Stimulated activated naive CD8-positive, alpha-beta T cell treated with anti-CD3 and anti-CD28 coated beads, Interleukin-15, amount 100 ng/mL, for 72 hours (primary cell): ENCODE results near the gene NLRC5.
"Not testable (repeated sequence)": the region's sequence is repeated elsewhere in the genome, so short reads cannot be mapped to it uniquely, and the experiment has no call there.

Experiments
- ATAC-seq: fragments of 150-1000 bp; cut with Tn5 transposase; 2 replicates; pipeline ENCODE4 v1.10.0; 2021; ENCODE audit warnings: mild to moderate bottlenecking, moderate library complexity
- DNase-seq, 2 donors: peaks; one replicate each; pipeline ENCODE4 v3.0.0; 2021 to 2022
- H3K27ac Mint-ChIP-seq, 2 donors: one replicate each; pipeline ENCODE4 v1.8.0; 2022; ENCODE audit warnings: mild to moderate bottlenecking in 2 of 2, mixed read lengths in 2 of 2, moderate library complexity in 2 of 2
- H3K27me3 Mint-ChIP-seq: one replicate; pipeline ENCODE4 v1.8.0; 2022; ENCODE audit warnings: mixed read lengths
- H3K4me1 Mint-ChIP-seq: one replicate; pipeline ENCODE4 v1.8.0; 2022; ENCODE audit warnings: mild to moderate bottlenecking, mixed read lengths
- H3K4me3 Mint-ChIP-seq, 2 donors: one replicate each; pipeline ENCODE4 v1.8.0; 2022; ENCODE audit warnings: mild to moderate bottlenecking in 2 of 2, mixed read lengths in 2 of 2, moderate library complexity in 1 of 2
- H3K9me3 Mint-ChIP-seq, 2 donors: one replicate each; pipeline ENCODE4 v1.8.0; 2022; ENCODE audit warnings: mixed read lengths in 2 of 2

The NLRC5 gene

DNA sequence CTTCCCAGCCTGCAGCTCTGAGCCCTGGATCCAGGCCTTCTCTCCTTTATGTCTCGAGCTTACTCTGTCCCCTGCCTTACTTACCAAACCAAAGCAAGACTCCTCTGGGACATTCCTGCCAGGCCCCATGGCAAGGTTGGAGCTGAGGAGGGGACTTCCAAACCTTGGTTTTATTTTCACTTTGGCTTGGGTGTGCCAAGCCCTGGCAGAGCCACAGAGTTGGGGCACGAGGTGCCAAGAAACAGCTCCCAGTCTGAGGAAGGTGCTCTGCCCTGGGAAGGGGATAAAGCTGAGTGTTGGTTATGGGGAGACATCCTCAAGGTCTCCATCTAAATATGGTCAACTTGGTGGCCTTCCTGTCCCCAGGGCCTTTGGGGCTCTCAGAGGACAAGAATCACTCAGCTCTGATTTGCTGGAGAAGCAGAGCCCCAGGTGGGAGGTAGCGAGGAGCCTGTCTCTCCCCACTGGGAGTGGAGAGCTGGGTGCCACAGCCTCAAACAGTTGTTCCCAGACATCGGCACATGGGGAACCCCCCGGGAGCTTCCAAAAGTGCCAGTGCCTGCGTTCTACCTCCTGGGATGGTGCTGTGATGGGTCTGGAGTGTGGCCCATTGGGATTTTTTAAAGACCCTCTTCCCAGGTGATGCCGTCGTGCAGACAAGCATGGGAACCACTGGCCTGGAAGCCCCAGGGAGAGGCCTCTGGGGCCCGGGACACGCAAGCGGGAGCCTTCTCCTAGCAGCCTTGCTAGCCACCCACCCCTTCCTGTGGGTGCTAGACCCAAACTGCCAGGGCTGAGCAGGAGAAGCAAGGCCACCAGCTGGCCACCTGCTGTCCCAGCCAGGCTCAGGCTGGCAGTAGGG, 10.3 kb downstream of the NLRC5 start:
- peaks cover 100% of the 10 kb centered on the region for H3K4me1 Mint-ChIP-seq
- peak overlapping the region; percentile 94 to 98 for H3K27ac Mint-ChIP-seq
- ATAC-seq (peak; percentile 57), DNase-seq (peak in 1 of 2 donors; percentile 44)
- H3K9me3 Mint-ChIP-seq, result peaks cover 0 to 5% of the 10 kb centered on the region in 2 donors
- no peaks in the 10 kb centered on the region for H3K27me3 Mint-ChIP-seq
- peak overlapping the region; percentile 72 to 86 for H3K4me3 Mint-ChIP-seq

GRCh38 chr16:57000271-57001025, 11.1 kb downstream of the NLRC5 start:
- no peaks in the 10 kb centered on the region for H3K27me3 Mint-ChIP-seq
- DNase-seq, result peak in 1 of 2 donors; percentile 65

DNA sequence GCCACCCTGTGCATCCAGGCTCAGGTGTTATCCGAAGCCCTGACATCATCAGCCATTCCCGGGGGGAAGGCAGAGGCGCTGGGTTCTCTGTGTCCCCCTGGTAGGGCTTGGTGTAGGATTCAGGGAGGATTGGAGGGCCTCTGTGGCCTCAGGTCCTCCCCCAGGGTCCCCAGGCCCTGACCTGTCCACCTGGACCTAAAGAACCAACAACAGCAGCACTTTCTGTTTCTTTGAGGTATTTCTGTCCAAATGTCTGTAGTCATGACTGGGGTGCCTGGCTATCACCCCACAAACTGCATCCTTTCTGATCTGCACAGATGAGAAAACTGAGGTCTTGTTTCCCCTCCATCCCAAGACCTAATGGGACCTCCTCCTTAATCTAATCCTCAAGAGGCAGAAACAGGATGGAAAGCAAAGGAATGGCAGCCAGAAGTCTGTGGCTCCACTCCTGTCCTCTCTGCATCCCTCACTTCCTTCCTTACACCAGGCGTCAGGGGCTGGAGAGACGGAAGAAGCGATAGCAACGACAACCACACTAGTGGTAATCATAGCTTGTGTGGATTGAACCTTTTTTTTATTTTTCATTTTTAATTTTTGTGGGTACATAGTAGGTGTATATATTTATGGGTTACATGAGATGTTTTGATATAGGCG, 11.8 kb downstream of the NLRC5 start:
- Mint-ChIP-seq H3K4me1 (peaks cover 100% of the 10 kb centered on the region), H3K27me3 (no peaks in the 10 kb centered on the region), H3K9me3 (peaks cover 0 to 5% of the 10 kb centered on the region in 2 donors), H3K27ac (peak overlapping the region; percentile 90 to 98), H3K4me3 (peak overlapping the region; percentile 72 to 86)
- DNase-seq, result no peak
- no peak for ATAC-seq

More at GRCh38 chr16:57000271-57001025, 11.1 kb downstream of the NLRC5 start:
- Mint-ChIP-seq H3K9me3 (peaks cover 0 to 5% of the 10 kb centered on the region in 2 donors), H3K4me1 (peaks cover 100% of the 10 kb centered on the region), H3K4me3 (peak overlapping the region; percentile 72 to 86), H3K27ac (peak overlapping the region; percentile 94 to 98)
- ATAC-seq, result peak; percentile 87

- no peak for ATAC-seq
- H3K27ac Mint-ChIP-seq, result peak overlapping the region; percentile 74 to 78
- no peak for DNase-seq
- H3K27me3 Mint-ChIP-seq, result no peaks in the 10 kb centered on the region
- H3K4me3 Mint-ChIP-seq, result peak overlapping the region; percentile 55 to 59
- H3K4me1 Mint-ChIP-seq, result peaks cover 91% of the 10 kb centered on the region
- peaks cover 0 to 5% of the 10 kb centered on the region in 2 donors for H3K9me3 Mint-ChIP-seq
These were observed 14.4 kb downstream of the NLRC5 start for GRCh38 chr16:57003439-57004386.

DNA sequence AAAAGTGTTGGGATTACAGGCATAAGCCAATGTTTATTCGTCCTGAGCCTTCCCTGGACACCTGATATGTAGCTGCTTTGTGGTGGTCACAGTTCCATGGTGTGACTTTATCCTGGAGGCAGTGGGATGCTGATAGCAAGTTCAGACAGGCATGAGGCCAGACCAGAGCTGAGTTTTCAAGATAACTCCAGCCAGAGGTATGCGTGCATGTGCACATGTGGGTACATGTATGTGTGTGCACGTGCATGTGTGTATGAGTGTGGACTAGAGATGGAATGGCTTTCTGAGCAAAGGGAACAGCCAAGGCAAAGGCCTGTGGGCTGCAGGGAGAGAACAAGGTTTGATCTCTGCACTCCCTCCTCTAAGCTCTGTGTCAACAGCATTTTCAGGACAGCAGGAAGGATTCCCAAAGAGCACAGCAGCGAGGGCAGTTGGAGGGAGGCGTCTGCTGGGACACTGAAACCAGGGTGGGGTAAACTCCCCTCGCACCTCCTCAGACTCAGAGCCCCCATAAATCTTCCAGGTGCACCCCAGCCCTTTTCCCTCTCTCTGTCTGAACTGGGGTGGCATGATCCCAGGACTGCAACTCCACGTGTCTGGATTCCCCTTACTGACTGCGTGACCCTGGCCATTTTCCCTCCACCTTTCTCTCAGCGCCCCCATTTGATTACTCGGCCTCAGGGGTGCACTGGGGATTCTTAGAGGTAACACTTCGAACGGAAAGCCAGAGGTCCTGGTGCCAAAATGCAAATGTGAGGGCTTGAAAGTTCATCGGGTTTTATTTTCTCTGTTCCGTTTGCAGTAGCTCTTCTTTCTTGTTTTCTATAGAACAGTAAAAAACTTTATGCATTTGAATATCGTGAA, 15.3 kb downstream of the NLRC5 start:
- DNase-seq (no peak), ATAC-seq (no peak)
- Mint-ChIP-seq H3K27me3 (no peaks in the 10 kb centered on the region), H3K4me1 (peaks cover 91% of the 10 kb centered on the region), H3K9me3 (peaks cover 0 to 5% of the 10 kb centered on the region in 2 donors), H3K4me3 (peak overlapping the region; percentile 55 to 65), H3K27ac (peak overlapping the region; percentile 89 to 90)

GRCh38 chr16:57005597-57005996, 16.2 kb downstream of the NLRC5 start:
- H3K4me3 Mint-ChIP-seq, ATAC-seq, H3K27ac Mint-ChIP-seq, H3K27me3 Mint-ChIP-seq, H3K9me3 Mint-ChIP-seq, DNase-seq: not testable (repeated sequence)
- H3K4me1 Mint-ChIP-seq, result peaks cover 90% of the 10 kb centered on the region

GRCh38 chr16:57007050-57007449, 17.7 kb downstream of the NLRC5 start:
- Mint-ChIP-seq H3K4me1 (peaks cover 90% of the 10 kb centered on the region), H3K9me3 (peaks cover 0 to 1% of the 10 kb centered on the region in 2 donors), H3K27me3 (no peaks in the 10 kb centered on the region), H3K27ac (peak overlapping the region; percentile 59 to 68), H3K4me3 (peak overlapping the region in 1 of 2 donors; percentile 61)
- ATAC-seq (no peak), DNase-seq (no peak)

DNA sequence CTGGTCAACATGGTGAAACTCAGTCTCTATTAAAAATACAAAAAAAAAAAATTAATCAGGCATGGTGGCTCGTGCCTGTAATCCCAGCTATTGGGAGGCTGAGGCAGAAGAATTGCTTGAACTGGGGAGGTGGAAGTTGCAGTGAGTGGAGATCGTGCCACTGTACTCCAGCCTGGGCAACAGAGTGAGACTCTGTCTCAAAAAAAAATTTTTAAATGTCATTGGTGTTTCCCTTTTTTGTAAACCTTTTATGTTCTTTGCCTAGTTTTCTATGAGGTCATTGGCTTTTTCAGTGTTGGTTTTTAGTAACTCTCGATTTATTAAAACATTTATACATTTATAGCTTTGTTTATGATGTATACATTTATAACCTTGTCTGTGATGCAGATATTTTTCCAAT, 18.2 kb downstream of the NLRC5 start:
- Mint-ChIP-seq H3K9me3 (no peaks in the 10 kb centered on the region), H3K27me3 (no peaks in the 10 kb centered on the region), H3K4me1 (peaks cover 90% of the 10 kb centered on the region), H3K4me3 (peak overlapping the region in 1 of 2 donors; percentile 41), H3K27ac (peak overlapping the region; percentile 35 to 68)
- ATAC-seq, result no peak
- no peak for DNase-seq

- Mint-ChIP-seq H3K9me3 (no peaks in the 10 kb centered on the region), H3K4me3 (peak overlapping the region in 1 of 2 donors; percentile 16), H3K27ac (peak overlapping the region in 1 of 2 donors; percentile 95), H3K4me1 (peaks cover 87% of the 10 kb centered on the region), H3K27me3 (no peaks in the 10 kb centered on the region)
- ATAC-seq, result no peak
- no peak for DNase-seq
These were observed 19.1 kb downstream of the NLRC5 start for GRCh38 chr16:57008440-57008839.

DNA sequence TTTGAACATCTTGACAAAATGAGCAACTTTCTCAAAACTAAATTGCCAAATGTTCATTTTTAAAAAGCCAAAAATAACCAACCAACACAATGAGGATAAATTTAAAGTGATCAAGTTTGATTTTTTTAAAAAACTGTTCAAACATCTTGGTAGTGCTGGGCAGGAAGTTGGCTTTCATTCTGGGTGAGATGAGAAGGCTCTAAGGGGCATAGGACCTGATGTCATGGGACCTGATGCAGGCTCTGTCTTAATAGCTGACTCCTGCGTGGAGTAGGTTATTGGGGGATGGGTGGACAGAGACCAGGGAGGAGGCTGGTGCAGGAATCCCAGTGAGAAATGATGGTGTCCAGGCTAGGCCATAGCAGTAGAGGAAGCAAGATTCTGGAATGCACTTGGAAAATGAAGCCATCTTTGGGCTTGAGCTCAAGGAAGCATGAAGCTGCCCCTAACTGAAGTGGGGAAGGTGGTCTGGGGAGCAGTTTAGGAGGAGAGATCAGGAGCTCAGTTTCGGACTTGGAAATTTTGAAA, 20.4 kb downstream of the NLRC5 start:
- Mint-ChIP-seq H3K4me3 (peak overlapping the region; percentile 65 to 66), H3K9me3 (no peaks in the 10 kb centered on the region), H3K27me3 (no peaks in the 10 kb centered on the region), H3K4me1 (peaks cover 87% of the 10 kb centered on the region), H3K27ac (peak overlapping the region; percentile 57 to 95)
- DNase-seq (no peak), ATAC-seq (peak; percentile 21)

- no peak for DNase-seq
- peaks cover 86% of the 10 kb centered on the region for H3K4me1 Mint-ChIP-seq
- H3K9me3 Mint-ChIP-seq, result no peaks in the 10 kb centered on the region
- H3K27me3 Mint-ChIP-seq, result no peaks in the 10 kb centered on the region
- no peak for ATAC-seq
- H3K27ac Mint-ChIP-seq, result peak overlapping the region; percentile 67 to 93
- peak overlapping the region; percentile 58 to 61 for H3K4me3 Mint-ChIP-seq
These were observed 23.0 kb downstream of the NLRC5 start for GRCh38 chr16:57012353-57012752.

DNA sequence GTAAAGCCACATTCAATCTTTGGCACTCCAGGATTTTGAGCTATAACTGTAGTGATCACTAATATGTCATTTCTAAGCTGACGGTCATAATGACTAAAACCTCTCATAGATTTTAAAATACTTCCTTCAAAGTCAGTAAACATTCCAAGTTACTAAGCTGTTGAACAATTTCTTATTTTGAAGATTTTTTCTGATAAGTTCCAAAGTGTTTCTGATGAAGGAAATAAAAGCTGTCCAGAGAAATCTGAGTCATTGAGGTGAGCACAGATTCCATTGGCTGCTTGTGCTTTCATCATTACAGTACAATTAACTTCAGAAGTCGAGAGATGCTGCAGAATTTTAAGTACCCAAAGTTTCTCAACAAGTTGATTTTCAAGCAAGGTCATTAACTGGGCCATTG, 23.9 kb downstream of the NLRC5 start:
- peak overlapping the region; percentile 7 to 99 for H3K27ac Mint-ChIP-seq
- no peaks in the 10 kb centered on the region for H3K27me3 Mint-ChIP-seq
- DNase-seq, result no peak
- no peak for ATAC-seq
- H3K4me1 Mint-ChIP-seq, result peaks cover 90% of the 10 kb centered on the region
- no peaks in the 10 kb centered on the region for H3K9me3 Mint-ChIP-seq
- H3K4me3 Mint-ChIP-seq, result peak overlapping the region; percentile 59 to 76

GRCh38 chr16:57013902-57014301, 24.5 kb downstream of the NLRC5 start:
- DNase-seq (no peak), ATAC-seq (no peak)
- H3K4me1 Mint-ChIP-seq, result peaks cover 91% of the 10 kb centered on the region
- H3K9me3 Mint-ChIP-seq, result no peaks in the 10 kb centered on the region
- peak overlapping the region; percentile 59 to 76 for H3K4me3 Mint-ChIP-seq
- H3K27me3 Mint-ChIP-seq, result no peaks in the 10 kb centered on the region
- H3K27ac Mint-ChIP-seq, result peak overlapping the region; percentile 95 to 99
